GM18867 (cell line): ENCODE data around the gene GPATCH8.
A peak's percentile ranks its signal among the peaks of the same experiment; 100 is the strongest.
"Not testable (repeated sequence)": the region's sequence is repeated elsewhere in the genome, so short reads cannot be mapped to it uniquely, and the experiment has no call there.

Source experiments
- ATAC-seq: cut with Tn5 transposase; IDR thresholded peaks from one replicate; pipeline ENCODE4 v1.9.1; 2021; ENCODE audit warnings: mild to moderate bottlenecking, moderate library complexity; ENCODE audit not compliant: unreplicated experiment

Gene GPATCH8

GRCh38 chr17:44527954-44528353, 24.7 kb upstream of the GPATCH8 start:
- no peak for ATAC-seq

GRCh38 chr17:44527102-44527501, 23.9 kb upstream of the GPATCH8 start:
- ATAC-seq: no peak

GRCh38 chr17:44523672-44523972, 20.4 kb upstream of the GPATCH8 start:
- ATAC-seq: no peak

- no peak for ATAC-seq
Measured at GRCh38 chr17:44522883-44523671, 19.9 kb upstream of the GPATCH8 start.

GRCh38 chr17:44518032-44518431, 14.8 kb upstream of the GPATCH8 start:
- ATAC-seq: no peak

- not testable (repeated sequence) for ATAC-seq
Measured at GRCh38 chr17:44511241-44512134, 8.3 kb upstream of the GPATCH8 start.

- not testable (repeated sequence) for ATAC-seq
Measured at GRCh38 chr17:44506939-44507604, 3.9 kb upstream of the GPATCH8 start.

GRCh38 chr17:44502598-44503146, 534 bp downstream of the GPATCH8 start:
- ATAC-seq: peak; percentile 29

- ATAC-seq: no peak
Measured at GRCh38 chr17:44501866-44502375, 1.3 kb downstream of the GPATCH8 start.

- no peak for ATAC-seq
Measured at GRCh38 chr17:44499722-44500121, 3.5 kb downstream of the GPATCH8 start.

GRCh38 chr17:44496815-44497214, 6.4 kb downstream of the GPATCH8 start:
- ATAC-seq: no peak

- no peak for ATAC-seq
Measured at GRCh38 chr17:44493339-44493738, 9.9 kb downstream of the GPATCH8 start.

GRCh38 chr17:44492706-44493272, 10.4 kb downstream of the GPATCH8 start:
- no peak for ATAC-seq

GRCh38 chr17:44489581-44489980, 13.6 kb downstream of the GPATCH8 start:
- no peak for ATAC-seq

GRCh38 chr17:44487170-44487569, 16.0 kb downstream of the GPATCH8 start:
- no peak for ATAC-seq

- no peak for ATAC-seq
Measured at GRCh38 chr17:44473367-44473766, 29.8 kb downstream of the GPATCH8 start.

- no peak for ATAC-seq
Measured at GRCh38 chr17:44469676-44470075, 33.5 kb downstream of the GPATCH8 start.

GRCh38 chr17:44467108-44467507, 36.1 kb downstream of the GPATCH8 start:
- no peak for ATAC-seq

GRCh38 chr17:44466339-44466738, 36.9 kb downstream of the GPATCH8 start:
- no peak for ATAC-seq

GRCh38 chr17:44465897-44466296, 37.3 kb downstream of the GPATCH8 start:
- no peak for ATAC-seq

- no peak for ATAC-seq
Measured at GRCh38 chr17:44465276-44465675, 37.9 kb downstream of the GPATCH8 start.
